ENCODE results near the gene TMEM132D.

GRCh38 chr12:129771238-129771637 lies 132.6 kb downstream of the TMEM132D start:
- TF ChIP-seq CTCF (IDR thresholded peaks at IDR 0.05) (no peak), POLR2A (IDR thresholded peaks at IDR 0.05) (no peak)
